ENCODE measurements around the gene CTIF. TPM values are rescaled to one million over a fixed set of nuclear protein-coding genes. Genes with fewer than 3 reads are reported as not detected.
"Not testable (repeated sequence)": the region's sequence is repeated elsewhere in the genome, so short reads cannot be mapped to it uniquely, and the experiment has no call there.

Gene CTIF
- total RNA-seq, 2 experiments from 2014 or later: 3.2 to 3.5 TPM

DNA sequence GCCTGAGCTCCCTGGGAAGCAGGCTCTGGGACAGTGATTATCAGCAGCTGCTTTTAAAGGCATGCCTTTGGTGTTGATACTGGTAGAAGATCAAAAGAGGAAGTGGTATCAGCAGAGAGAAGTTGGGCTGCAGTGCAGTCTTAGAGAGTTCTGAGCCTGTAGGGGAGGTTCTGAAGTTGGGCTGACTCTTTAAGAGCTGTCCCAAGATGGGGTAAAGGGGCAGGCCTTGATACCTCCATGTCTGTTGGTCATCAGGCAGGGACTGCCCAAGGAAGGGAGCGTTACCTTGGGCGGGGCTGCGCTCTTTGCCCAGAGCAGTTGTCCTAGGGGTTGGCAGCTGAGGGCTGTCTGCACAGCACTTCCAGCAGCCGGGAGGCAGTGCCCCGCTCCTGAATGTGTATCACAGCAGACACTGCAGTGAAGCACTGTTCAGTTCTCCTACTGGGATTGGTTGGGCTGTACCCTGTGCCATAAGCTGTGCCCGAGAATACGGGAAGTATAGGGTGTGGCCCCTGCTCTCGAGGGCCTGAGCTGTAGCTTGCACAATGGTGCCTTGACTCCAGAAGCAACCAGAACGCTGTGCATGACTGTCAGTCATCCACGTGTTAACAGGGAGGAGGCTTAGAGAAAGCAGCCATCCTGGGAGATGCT lies 177.0 kb downstream of the CTIF start:
- no peaks in the 10 kb centered on the region for H3K4me1 Mint-ChIP-seq (ENCODE audit: low read depth)
- no peak overlapping the region for H3K4me3 Mint-ChIP-seq
- H3K9me3 Mint-ChIP-seq: no peaks in the 10 kb centered on the region
- ChIA-PET POLR2A (interaction anchor here (0.5 kb wide), 1 partner anchor 1418 kb away, joined by 3 read pairs; no protein-coding TSS in a partner anchor), CTCF (interaction anchor here (1.1 kb wide), 1 partner anchor 61 kb away, joined by 3 read pairs; no protein-coding TSS in a partner anchor)
- no peak for TF ChIP-seq CTCF (IDR thresholded peaks at IDR 0.05)
- H3K27ac Mint-ChIP-seq: no peak overlapping the region
- DNase-seq (no peak), ATAC-seq (no peak)
- intact Hi-C loops (cut with micrococcal nuclease): no loop called here
- no peaks in the 10 kb centered on the region for H3K27me3 Mint-ChIP-seq
- H3K36me3 Mint-ChIP-seq (ENCODE audit: low read depth): no peaks in the 10 kb centered on the region

DNA sequence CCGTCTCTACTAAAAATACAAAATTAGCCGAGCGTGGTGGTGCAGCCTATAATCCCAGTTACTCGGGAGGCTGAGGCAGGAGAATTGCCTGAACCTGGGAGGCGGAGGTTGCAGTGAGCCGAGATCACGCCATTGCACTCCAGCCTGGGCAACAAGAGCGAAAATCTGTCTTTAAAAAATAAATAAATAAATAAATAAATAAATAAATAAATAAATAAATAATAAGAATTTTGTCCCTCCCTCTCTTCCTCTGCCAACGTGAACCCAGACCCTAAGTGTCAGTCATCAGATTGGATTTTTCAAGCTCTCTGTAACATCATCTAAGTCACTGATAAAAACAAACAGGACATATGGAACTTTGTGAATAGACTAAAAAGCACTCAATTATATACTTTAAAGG lies 178.4 kb downstream of the CTIF start:
- not testable (repeated sequence) for H3K27ac Mint-ChIP-seq, H3K4me3 Mint-ChIP-seq

DNA sequence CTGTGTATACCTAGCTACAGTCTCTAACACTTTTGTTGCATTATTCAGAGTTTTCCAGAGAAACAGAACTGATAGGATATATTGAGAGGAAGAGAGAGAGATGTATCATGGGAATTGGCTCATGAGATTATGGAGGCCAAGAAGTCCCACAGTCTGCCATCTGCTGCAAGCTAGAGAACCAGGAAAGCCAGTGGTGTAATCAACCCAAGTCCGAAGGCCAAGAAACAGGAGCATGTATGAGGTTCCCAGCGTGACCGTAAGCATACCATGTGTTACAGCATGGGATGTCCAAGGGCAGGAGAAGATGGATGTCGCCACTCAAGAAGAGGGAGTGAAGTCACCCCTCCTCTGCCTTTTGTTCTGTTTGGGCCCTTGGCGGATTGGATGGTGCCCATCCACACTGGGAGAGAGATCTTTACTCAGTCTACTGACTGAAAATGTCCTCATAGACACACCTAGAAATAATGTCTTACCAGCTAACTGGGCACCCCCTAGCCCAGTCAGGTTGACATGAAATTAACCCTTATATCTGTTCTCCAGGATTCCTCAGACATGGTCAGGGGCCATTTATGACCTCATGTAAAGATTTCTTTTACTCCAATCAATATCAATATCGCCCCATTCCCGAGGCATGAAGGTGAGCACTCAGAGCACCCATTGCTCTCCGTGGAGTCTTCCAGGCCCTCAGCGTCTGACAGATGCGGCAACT lies 179.6 kb downstream of the CTIF start:
- DNase-seq (no peak), ATAC-seq (no peak)
- intact Hi-C loops (cut with micrococcal nuclease): no loop called here
- H3K4me1 Mint-ChIP-seq (ENCODE audit: low read depth): no peaks in the 10 kb centered on the region
- H3K36me3 Mint-ChIP-seq (ENCODE audit: low read depth): no peaks in the 10 kb centered on the region
- ChIA-PET CTCF (no interaction called here), POLR2A (no interaction called here)
- no peaks in the 10 kb centered on the region for H3K9me3 Mint-ChIP-seq
- H3K4me3 Mint-ChIP-seq: no peak overlapping the region
- no peak overlapping the region for H3K27ac Mint-ChIP-seq
- no peaks in the 10 kb centered on the region for H3K27me3 Mint-ChIP-seq
- no peak for TF ChIP-seq CTCF (IDR thresholded peaks at IDR 0.05)

More for the DNA sequence above, 178.4 kb downstream of the CTIF start:
- CTCF ChIA-PET; H3K27me3 Mint-ChIP-seq; intact Hi-C loops (cut with micrococcal nuclease); POLR2A ChIA-PET; H3K4me1 Mint-ChIP-seq (ENCODE audit: low read depth); DNase-seq; ATAC-seq; H3K9me3 Mint-ChIP-seq; H3K36me3 Mint-ChIP-seq (ENCODE audit: low read depth): not testable (repeated sequence)

DNA sequence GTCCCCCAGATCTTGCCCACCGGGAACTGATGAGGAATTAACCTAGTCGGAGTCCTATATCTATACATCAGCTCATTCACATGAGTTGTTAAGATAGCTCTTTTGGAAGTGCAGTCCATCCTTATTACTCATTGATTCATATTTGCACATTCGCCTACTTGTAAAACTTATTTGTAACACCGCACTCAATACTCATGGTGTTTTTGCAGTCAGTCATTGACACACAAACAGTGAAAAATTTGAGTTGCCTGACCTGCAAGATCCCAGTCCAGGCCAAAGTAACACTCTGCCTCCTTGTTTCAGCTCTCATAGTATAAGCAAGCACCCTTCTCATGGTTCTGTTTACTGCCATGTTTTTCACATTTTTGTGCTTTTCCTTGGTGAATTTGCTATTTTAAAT lies 180.6 kb downstream of the CTIF start:
- H3K9me3 Mint-ChIP-seq: no peaks in the 10 kb centered on the region
- H3K4me1 Mint-ChIP-seq (ENCODE audit: low read depth): no peaks in the 10 kb centered on the region
- H3K36me3 Mint-ChIP-seq (ENCODE audit: low read depth): no peaks in the 10 kb centered on the region
- no peak for TF ChIP-seq CTCF (IDR thresholded peaks at IDR 0.05)
- POLR2A ChIA-PET: no interaction called here
- intact Hi-C loops (cut with micrococcal nuclease): no loop called here
- CTCF ChIA-PET: interaction anchor here (0.6 kb wide), 1 partner anchor 11 kb away, joined by 3 read pairs; no protein-coding TSS in a partner anchor
- DNase-seq: no peak
- H3K4me3 Mint-ChIP-seq: no peak overlapping the region
- no peak for ATAC-seq
- no peaks in the 10 kb centered on the region for H3K27me3 Mint-ChIP-seq
- no peak overlapping the region for H3K27ac Mint-ChIP-seq

- H3K27ac Mint-ChIP-seq: no peak overlapping the region
- CTCF ChIA-PET: interaction anchor here (0.6 kb wide), 1 partner anchor 12 kb away, joined by 3 read pairs; no protein-coding TSS in a partner anchor
- no peaks in the 10 kb centered on the region for H3K9me3 Mint-ChIP-seq
- ATAC-seq: no peak
- H3K4me1 Mint-ChIP-seq (ENCODE audit: low read depth): no peaks in the 10 kb centered on the region
- POLR2A ChIA-PET: no interaction called here
- H3K4me3 Mint-ChIP-seq: no peak overlapping the region
- intact Hi-C loops (cut with micrococcal nuclease): no loop called here
- no peaks in the 10 kb centered on the region for H3K36me3 Mint-ChIP-seq (ENCODE audit: low read depth)
- no peaks in the 10 kb centered on the region for H3K27me3 Mint-ChIP-seq
- TF ChIP-seq CTCF (IDR thresholded peaks at IDR 0.05): no peak
- no peak for DNase-seq
Measured at GRCh38 chr18:48719974-48720654, 181.3 kb downstream of the CTIF start.
